Stimulated activated CD4-positive, alpha-beta T cell treated with anti-CD3 and anti-CD28 coated beads, Interleukin-2, amount 100 ng/mL, for 4 hours (primary cell): ENCODE results near the gene KATNB1.
A peak's percentile ranks its signal among the peaks of the same experiment; 100 is the strongest.
"Not testable (repeated sequence)": the region's sequence is repeated elsewhere in the genome, so short reads cannot be mapped to it uniquely, and the experiment has no call there.

Experiments used
- DNase-seq: peaks from one replicate; pipeline ENCODE4 v3.0.0-alpha.2; 2020; ENCODE audit warnings: low read depth

The KATNB1 gene

DNA sequence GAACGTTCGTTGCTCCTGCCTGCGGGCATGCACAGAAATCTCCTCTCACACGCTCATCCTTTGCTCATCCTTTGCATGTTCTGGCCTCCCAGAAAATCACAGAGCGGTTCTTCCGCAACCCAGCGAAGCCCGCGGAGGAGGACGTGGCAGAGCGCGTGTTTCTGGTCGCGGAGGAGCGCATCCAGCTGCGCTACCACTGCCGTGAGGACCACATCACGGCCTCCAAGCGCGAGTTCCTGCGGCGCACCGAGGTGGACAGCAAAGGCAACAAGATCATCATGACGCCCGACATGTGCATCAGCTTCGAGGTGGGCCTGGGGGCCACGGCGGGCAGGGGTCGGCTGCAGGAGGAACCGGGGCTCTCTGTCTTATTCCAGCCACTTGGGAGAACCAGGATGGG is 9.6 kb upstream of the KATNB1 start:
- no peak for DNase-seq

DNA sequence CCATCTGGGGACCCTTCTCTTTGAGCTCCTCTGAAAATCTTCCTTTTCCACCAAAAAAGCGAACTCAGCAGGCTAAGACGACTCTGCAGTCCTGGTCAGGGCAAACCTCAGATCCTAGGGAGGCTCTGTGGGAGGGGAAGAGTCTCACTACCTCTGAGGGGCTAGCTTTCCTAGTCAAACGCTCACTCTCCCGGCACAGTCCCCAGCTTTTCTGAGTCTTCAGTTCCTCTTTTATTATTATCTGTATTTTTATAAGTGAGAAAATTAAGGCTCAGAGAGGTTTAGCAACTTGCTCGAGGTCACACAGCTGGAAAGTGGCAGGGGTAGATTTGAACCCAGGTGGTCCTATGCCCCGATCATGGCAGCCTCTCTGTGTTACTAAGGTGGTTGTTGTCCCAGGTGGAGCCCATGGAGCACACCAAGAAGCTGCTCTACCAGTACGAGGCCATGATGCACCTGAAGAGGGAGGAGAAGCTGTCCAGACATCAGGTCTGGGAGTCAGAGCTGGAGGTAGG is 9.1 kb upstream of the KATNB1 start:
- DNase-seq = no peak

- DNase-seq = no peak
Observed at GRCh38 chr16:57727610-57728009, 8.0 kb upstream of the KATNB1 start.

- no peak for DNase-seq
Observed at GRCh38 chr16:57728336-57729181, 7.0 kb upstream of the KATNB1 start.

GRCh38 chr16:57729182-57729484 is 6.4 kb upstream of the KATNB1 start:
- DNase-seq = no peak

DNA sequence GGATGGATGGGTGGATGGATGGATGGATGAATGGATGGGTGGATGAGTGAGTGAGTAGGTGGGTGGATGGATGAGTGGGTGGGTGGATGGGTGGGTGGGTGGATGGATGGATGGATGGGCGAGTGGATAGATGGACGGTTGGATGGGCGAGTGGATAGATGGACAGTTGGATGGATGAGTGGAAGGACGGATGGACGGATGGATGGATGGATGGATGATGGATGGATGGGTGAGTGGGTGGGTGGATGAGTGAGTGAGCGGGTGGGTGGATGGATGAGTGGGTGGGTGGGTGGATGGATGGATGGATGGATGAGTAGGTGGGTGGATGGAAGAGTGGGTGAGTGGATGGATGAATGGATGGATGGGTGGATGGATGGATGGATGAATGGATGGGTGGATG is 5.7 kb upstream of the KATNB1 start:
- DNase-seq = not testable (repeated sequence)

DNA sequence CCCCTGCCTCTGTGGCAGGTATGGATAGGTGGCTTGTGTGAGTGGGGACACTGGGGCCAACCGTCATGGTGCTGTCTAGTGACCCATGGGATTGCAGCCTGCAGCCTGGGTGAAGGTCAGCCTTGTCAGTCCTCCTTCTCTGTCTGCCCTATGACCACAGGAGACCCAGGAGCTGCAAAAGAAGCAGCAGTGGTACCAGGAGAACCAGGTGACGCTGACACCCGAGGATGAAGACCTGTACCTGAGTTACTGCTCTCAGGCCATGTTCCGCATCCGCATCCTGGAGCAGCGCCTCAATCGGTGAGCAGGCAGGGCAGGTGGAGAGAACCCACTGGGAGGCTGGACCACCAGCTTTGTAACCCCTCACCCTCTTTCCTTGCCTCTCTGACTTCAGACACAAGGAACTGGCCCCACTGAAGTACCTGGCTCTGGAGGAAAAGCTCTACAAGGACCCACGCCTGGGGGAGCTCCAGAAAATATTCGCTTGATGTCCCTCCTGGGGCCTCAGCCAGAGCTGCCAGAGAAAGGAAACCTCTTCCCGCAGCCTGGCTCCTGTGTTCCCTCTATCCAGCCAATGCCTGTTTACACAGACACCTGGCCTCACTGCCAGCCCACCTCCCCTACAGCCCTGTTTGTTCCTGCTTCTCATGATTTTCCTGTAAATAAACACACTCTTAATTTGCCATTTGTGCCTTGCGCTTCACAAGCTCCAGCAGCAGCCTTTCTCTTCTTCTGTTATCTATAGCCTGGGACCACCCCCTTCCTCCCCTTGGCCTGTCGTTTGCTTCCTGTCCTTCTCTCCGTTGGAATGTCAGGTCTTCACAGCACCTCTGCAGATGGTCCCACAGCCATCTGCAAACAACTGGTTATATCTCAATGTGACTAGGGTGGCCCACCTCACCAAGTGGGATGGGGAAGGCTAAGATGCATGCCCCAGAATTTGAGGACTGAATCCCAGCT is 4.5 kb upstream of the KATNB1 start:
- DNase-seq = no peak

DNA sequence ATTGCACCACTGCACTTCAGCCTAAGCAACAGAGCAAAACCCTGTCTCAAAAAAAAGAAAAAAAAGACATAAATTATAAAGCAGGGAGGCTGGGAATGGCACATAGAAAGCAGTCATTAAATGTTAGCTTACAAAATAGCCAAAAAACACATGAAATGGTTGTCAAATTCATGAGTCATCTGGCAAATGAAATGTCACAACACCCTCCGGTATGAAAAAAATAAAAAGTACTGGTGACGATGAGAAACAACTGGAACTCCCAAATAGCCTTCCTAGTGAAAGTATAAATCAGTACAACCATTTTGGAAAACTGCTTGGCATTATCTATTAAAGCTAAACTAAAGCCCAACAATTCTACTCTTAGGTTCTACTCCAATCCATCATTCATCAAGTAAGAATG is 3.5 kb upstream of the KATNB1 start:
- DNase-seq = no peak

DNA sequence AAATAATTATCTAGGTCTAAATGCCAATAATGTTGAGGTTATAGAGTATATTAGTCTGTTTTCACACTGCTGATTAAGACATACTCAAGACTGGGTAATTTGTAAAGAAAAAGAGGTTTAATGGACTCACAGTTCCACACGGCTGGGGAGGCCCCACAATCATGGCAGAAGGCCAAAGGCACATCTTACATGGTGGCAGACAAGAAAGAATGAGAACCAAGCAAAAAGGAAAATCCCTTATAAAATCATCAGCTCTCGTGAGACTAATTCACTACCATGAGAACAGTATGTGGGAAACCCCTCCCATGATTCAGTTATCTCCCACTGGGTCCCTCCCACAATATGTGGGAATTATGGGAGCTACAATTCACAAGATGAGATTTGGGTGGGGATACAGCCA is 2.9 kb upstream of the KATNB1 start:
- DNase-seq = no peak

- no peak for DNase-seq
Observed at GRCh38 chr16:57734308-57734924, 1.2 kb upstream of the KATNB1 start.

DNA sequence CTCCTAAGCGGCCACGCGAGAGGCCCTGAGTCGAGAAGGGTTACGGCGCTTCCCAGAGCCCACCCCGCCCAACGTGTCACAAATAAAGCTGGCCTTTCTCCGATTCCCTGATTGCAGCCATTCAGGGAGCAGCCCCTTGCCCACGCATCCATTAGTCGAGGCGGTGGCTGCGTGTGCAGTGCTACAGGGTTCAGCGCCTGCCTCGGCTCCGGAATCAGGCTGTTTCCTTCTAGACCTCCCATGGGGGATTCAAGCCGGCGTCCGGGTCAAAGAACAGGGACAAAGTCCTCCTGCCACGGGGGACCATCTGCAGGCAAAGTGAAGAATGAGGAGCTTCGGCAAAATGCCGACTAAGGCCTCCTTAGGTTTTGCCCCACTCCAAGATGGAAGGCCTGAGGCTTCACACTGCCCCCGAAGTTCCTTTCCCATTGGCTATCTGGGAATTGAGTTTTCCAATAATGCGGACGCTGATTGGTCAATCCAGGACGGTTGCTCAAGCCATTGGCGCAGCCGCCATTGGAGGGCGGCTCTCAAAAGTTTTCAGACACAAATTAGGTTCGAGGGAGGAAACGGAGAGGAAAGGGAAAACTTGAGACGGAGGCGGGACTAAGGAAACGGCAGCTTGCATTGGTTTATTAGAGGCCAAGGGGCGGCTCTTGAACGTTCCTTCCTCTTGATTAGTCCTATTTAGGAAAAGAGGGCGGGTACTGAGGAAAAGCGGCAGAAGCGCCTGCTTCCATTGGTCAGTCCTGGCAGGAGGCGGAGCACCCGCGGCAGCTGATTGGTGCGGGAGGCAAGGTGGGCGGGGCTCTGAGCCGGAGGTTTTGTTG is 430 bp upstream of the KATNB1 start:
- DNase-seq = peak; percentile 96

- no peak for DNase-seq
Observed at GRCh38 chr16:57736419-57737351, 1.1 kb downstream of the KATNB1 start.

DNA sequence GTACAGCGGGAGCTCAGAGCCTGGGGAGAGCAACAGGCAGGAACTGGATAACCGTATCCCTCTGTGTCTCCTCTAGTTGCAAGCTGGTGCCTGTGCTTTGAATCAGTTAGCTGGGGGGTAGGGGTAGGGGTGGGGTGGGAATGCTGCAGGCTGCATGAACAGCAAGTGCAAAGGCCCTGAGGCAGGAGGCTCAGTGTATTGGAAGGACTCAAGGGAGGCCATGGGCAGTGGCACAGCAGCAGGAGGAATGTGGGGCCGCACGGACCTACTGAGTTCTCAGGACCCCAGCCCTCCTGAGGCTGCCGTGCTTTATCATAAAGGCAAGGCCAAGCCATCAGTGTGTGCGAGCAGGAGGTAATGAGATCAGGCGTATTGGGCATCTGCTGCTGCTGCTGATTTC is 3.3 kb downstream of the KATNB1 start:
- no peak for DNase-seq

GRCh38 chr16:57739756-57740422 is 4.3 kb downstream of the KATNB1 start:
- DNase-seq = no peak

GRCh38 chr16:57740423-57741071 is 5.0 kb downstream of the KATNB1 start:
- DNase-seq = no peak

- no peak for DNase-seq
Observed at GRCh38 chr16:57741660-57742191, 6.2 kb downstream of the KATNB1 start.

- DNase-seq = no peak
Observed at GRCh38 chr16:57742543-57742942, 7.0 kb downstream of the KATNB1 start.

GRCh38 chr16:57743458-57743857 is 7.9 kb downstream of the KATNB1 start:
- no peak for DNase-seq
